Activated T-helper 17 cell treated with anti-CD3 and anti-CD28 coated beads, Interleukin-2, amount 50 U/mL, for 72 hours (primary cell): ENCODE results near the gene CTTN. TPM values are rescaled to one million over a fixed set of nuclear protein-coding genes. Genes with fewer than 3 reads are reported as not detected.
"Not testable (repeated sequence)": the region's sequence is repeated elsewhere in the genome, so short reads cannot be mapped to it uniquely, and the experiment has no call there.

Experiments used
- ATAC-seq: fragments of 150-1000 bp; cut with Tn5 transposase; replicated peaks from 2 replicates; pipeline ENCODE4 v1.10.0; 2021; ENCODE audit warnings: mild to moderate bottlenecking, moderate library complexity
- H3K27ac Mint-ChIP-seq: one replicate; pipeline ENCODE4 v1.8.0; 2022; ENCODE audit warnings: mixed read lengths
- H3K27me3 Mint-ChIP-seq: one replicate; pipeline ENCODE4 v1.8.0; 2022; ENCODE audit warnings: mixed read lengths
- H3K36me3 Mint-ChIP-seq: one replicate; pipeline ENCODE4 v1.8.0; 2022; ENCODE audit warnings: low read depth, mild to moderate bottlenecking, mixed read lengths
- H3K4me1 Mint-ChIP-seq: one replicate; pipeline ENCODE4 v1.8.0; 2022; ENCODE audit warnings: mixed read lengths
- H3K4me3 Mint-ChIP-seq: one replicate; pipeline ENCODE4 v1.8.0; 2022; ENCODE audit warnings: mild to moderate bottlenecking, mixed read lengths
- H3K9me3 Mint-ChIP-seq: one replicate; pipeline ENCODE4 v1.8.0; 2022; ENCODE audit warnings: mixed read lengths
- total RNA-seq, 2 donors: library from RNA; stranded (reverse); gene quantifications; one replicate each; pipeline ENCODE4 v1.2.3, GENCODE V29; 2022

The CTTN gene
- total RNA-seq, 2 donors from 2014 or later: 8.7 to 36.1 TPM

DNA sequence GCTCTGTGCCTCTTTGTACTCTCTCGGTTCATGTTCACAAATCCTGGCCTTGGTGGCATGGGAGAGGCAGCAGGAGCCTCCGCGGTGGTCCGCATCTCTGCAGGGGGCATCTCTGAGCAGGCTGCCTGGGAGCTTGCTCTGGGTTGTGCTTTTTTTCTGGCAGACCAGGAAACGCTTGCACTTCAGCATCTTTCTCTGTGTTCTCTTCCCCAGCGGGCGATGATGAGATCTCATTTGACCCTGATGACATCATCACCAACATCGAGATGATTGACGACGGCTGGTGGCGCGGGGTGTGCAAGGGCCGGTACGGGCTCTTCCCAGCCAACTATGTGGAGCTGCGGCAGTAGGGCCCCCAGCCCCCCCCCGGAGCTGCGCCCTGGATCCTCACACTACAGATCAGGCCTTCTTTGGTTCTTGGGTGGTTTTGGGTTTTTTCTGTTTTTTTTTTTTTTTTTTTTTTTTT is 36.5 kb downstream of the CTTN start:
- Mint-ChIP-seq H3K4me1 (no peaks in the 10 kb centered on the region), H3K4me3 (no peak overlapping the region), H3K9me3 (no peaks in the 10 kb centered on the region), H3K27ac (no peak overlapping the region), H3K27me3 (peaks cover 9% of the 10 kb centered on the region), H3K36me3 (no peaks in the 10 kb centered on the region)
- ATAC-seq: no peak

DNA sequence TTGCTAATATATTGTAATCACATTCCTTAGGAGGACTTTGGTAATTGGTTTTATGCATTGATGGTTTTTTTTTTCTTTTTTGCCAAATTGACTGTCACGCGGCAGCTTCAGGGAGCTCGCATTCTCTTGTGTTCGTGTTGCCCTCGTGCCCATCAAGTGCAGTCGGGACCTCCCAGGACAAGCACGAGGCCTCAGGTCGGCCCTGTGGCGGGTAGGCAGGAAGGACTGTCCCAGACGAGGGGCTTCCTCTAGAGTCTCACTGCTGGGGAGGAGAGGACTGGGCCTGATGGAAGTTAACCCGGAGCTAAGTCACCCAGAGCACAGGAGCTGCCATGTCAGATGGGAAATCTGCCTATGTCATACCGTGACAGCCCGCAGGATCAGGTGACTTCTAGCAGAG is 37.0 kb downstream of the CTTN start:
- no peaks in the 10 kb centered on the region for H3K9me3 Mint-ChIP-seq
- no peak overlapping the region for H3K4me3 Mint-ChIP-seq
- ATAC-seq: no peak
- peaks cover 9% of the 10 kb centered on the region for H3K27me3 Mint-ChIP-seq
- no peak overlapping the region for H3K27ac Mint-ChIP-seq
- no peaks in the 10 kb centered on the region for H3K4me1 Mint-ChIP-seq
- H3K36me3 Mint-ChIP-seq: no peaks in the 10 kb centered on the region

DNA sequence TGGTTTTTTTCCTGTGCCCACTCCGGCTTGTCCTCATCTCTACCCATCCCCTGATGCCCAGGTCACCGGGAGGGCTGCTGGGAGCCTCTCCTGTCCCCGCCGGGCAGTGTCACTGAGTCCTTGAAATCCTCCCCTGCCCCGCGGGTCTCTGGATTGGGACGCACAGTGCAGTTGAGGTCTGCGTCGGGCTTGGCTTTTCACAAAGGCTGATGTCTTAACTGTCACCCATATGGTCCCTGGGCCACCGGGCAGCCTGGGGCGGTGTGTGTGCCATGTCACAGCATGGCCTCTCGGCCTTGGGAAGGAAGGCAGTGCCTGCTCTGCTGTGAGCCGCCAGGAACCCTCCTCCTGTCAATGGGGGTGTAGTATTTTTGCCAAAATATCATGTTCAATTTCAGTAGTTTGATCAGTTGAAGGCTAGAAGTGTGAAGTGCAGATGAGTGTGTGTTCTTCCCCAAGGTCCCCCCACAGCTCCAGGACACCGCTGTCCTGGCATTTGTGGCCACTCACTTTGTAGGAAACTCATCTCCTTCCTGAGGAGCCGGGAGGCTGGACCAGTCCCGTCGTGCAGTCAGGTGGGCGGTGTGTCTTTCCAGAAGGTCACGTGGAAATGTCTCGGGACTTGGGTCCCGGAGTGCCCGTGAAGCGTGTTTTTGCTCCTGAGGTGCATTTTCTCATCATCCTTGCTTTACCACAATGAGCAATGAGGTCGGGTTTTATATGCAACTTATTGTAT is 37.6 kb downstream of the CTTN start:
- H3K36me3 Mint-ChIP-seq: no peaks in the 10 kb centered on the region
- no peaks in the 10 kb centered on the region for H3K4me1 Mint-ChIP-seq
- no peak overlapping the region for H3K4me3 Mint-ChIP-seq
- H3K27ac Mint-ChIP-seq: no peak overlapping the region
- H3K27me3 Mint-ChIP-seq: peaks cover 9% of the 10 kb centered on the region
- no peaks in the 10 kb centered on the region for H3K9me3 Mint-ChIP-seq
- ATAC-seq: no peak

DNA sequence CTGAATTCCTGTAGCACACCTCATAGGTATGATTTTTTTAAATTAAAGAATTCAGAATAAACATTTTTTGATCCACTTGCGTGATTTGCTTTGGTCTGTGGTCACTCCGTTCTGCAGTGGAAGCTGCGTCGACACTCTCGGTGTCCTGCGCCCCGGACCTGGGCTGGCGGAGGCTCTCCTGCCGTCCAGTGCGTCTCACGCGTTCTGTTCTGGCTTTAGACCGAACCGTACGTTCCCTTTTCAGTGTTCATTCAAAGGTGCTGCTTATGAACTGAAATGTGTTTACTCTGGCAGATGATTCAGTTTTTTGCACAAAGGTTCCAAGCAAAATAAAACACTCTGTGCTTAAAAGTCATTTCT is 38.2 kb downstream of the CTTN start:
- no peaks in the 10 kb centered on the region for H3K36me3 Mint-ChIP-seq
- peaks cover 9% of the 10 kb centered on the region for H3K27me3 Mint-ChIP-seq
- no peaks in the 10 kb centered on the region for H3K9me3 Mint-ChIP-seq
- no peak overlapping the region for H3K4me3 Mint-ChIP-seq
- H3K4me1 Mint-ChIP-seq: no peaks in the 10 kb centered on the region
- H3K27ac Mint-ChIP-seq: no peak overlapping the region
- ATAC-seq: no peak

DNA sequence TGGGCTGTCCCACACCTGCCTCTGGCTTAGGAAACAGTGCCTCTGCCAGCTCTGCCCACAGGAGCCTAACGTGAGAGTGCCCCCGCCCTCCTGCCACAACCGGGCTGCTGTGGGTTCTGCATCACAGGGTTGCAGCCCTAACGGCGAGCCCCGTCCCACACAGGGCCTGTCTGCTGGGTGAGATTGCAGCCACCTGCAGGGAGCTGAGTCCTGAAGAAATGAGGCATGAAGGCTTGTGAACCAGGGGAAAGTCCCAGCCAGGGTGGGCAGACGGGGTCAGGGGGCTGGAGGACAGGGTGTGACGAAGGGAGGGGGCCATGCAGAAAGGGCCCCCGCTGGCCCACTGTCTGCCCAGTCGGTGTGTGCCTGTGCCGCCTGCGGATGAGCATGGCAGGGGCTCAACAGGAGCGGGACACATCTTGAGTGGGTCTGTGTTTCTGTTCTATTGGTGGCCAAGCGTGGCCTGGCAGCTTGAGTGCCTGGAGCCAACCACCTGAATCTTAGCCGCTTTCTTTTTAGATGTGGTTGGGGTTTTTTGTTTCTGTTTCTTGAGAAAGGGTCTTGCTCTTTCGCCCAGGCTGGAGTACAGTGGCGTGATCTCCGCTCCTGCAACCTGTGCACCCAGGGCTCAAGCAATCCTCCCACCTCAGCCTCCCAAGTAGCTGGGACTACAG is 38.9 kb downstream of the CTTN start:
- H3K27me3 Mint-ChIP-seq: peaks cover 6% of the 10 kb centered on the region
- no peaks in the 10 kb centered on the region for H3K4me1 Mint-ChIP-seq
- no peaks in the 10 kb centered on the region for H3K36me3 Mint-ChIP-seq
- no peak overlapping the region for H3K4me3 Mint-ChIP-seq
- no peak for ATAC-seq
- H3K27ac Mint-ChIP-seq: no peak overlapping the region
- H3K9me3 Mint-ChIP-seq: no peaks in the 10 kb centered on the region

DNA sequence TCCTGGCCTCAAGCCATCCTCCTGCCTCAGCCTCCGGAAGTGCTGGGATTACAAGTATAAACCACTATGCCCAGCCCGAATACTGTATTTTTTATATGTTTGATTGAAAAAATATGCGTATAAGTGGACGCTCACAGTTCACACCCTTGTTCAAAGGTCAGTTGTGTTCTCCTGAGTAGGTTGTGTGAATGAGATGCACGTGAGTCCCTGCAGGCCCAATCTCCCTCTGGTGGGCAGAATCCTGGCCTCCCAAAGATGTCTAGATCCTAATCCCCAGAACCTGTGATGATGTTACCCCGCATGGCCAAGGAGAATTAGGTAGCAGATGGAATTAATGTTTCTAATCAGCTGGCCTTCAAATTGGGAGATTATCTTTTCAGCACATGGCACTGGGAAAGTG is 41.9 kb downstream of the CTTN start:
- Mint-ChIP-seq H3K4me1 (no peaks in the 10 kb centered on the region), H3K4me3 (no peak overlapping the region), H3K36me3 (no peaks in the 10 kb centered on the region), H3K9me3 (no peaks in the 10 kb centered on the region), H3K27ac (no peak overlapping the region), H3K27me3 (peaks cover 14% of the 10 kb centered on the region)
- ATAC-seq: no peak

DNA sequence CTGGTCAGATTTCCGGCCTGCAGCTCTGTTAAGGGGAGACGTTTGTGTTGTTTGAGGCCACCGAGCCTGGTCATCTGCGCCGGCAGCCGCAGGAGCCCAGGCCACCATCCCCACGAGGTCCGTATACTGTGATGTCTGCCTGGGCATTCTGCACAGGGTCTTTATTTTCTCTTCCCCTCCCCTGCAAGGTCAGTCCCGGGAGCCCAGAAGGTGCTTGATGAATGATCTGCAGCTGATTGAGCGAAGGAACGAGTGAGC is 45.4 kb downstream of the CTTN start:
- Mint-ChIP-seq H3K4me1 (no peaks in the 10 kb centered on the region), H3K36me3 (peaks cover 5% of the 10 kb centered on the region), H3K4me3 (no peak overlapping the region), H3K9me3 (peaks cover 6% of the 10 kb centered on the region), H3K27ac (no peak overlapping the region), H3K27me3 (peaks cover 17% of the 10 kb centered on the region)
- no peak for ATAC-seq

DNA sequence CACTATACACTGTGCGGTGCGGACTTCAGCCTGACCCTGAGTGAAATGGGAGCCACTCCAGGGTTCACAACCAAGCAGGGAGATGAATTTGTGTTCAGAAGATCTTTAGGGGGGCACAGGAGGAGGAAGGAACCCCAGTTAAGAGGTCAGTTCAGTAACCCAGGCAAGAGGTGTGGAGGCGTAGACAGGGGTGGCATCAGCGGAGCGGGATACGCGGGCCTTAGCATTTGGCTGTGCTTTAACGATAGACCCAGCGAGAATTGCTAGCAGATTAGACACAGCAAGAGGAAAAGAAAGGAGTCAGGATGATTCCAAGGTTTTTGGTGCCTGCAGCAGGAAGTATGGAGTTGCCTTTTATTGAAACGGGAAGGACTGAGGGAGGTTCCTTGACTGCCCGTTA is 46.8 kb downstream of the CTTN start:
- Mint-ChIP-seq H3K27ac (no peak overlapping the region), H3K4me1 (no peaks in the 10 kb centered on the region), H3K4me3 (no peak overlapping the region), H3K36me3 (peaks cover 7% of the 10 kb centered on the region), H3K9me3 (peaks cover 20% of the 10 kb centered on the region), H3K27me3 (peaks cover 17% of the 10 kb centered on the region)
- no peak for ATAC-seq

DNA sequence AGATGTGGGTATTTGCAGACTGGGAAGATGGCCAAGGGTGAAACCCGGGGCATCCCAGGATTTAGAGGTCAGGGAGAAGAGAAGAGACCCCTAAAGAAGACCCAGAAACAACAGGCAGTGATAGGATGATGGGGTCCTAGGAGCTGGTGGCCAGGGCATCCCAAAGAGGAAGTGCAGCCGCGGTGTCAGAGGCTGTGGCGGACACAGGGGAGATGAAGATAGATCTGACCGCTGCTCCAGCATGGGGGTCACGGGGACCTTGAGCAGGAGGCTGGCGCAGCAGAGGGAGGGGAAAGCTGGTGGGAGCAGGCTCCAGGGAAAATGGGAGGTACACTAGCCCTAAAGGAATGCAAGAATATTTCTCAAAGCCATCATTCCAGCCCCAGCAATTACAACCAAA is 47.3 kb downstream of the CTTN start:
- peaks cover 7% of the 10 kb centered on the region for H3K36me3 Mint-ChIP-seq
- no peak for ATAC-seq
- H3K4me1 Mint-ChIP-seq: no peaks in the 10 kb centered on the region
- H3K27ac Mint-ChIP-seq: no peak overlapping the region
- H3K4me3 Mint-ChIP-seq: no peak overlapping the region
- H3K27me3 Mint-ChIP-seq: peaks cover 17% of the 10 kb centered on the region
- peaks cover 25% of the 10 kb centered on the region for H3K9me3 Mint-ChIP-seq

DNA sequence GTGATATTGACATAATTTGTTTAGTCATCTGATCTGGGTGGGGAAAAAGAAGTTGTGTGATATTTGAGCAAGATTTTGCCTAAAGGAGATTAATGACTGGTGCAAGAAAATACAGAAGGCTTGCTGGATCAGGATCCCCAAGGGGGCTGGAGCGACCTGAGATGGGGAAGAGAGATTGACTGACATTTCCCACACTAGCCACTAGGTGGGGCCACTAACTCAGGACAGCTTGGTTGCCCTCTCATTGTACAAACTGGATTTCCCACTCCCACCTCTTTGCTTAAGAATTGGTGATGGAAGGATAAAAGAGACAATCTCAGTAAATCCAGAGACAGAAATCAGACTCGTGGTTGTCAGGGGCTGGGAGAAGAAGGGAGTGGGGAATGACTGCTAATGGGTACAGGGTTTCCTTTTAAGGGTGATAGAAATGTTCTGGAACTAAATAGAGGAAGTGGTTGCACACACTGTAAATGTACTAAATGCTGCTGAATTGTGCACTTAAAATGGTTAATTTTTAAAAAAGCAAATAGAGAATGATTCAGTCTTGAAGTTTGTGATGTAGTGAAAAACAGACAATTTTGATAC is 50.7 kb downstream of the CTTN start:
- H3K27me3 Mint-ChIP-seq: peaks cover 13% of the 10 kb centered on the region
- H3K9me3 Mint-ChIP-seq: peaks cover 25% of the 10 kb centered on the region
- H3K4me3 Mint-ChIP-seq: no peak overlapping the region
- H3K27ac Mint-ChIP-seq: no peak overlapping the region
- H3K4me1 Mint-ChIP-seq: no peaks in the 10 kb centered on the region
- ATAC-seq: no peak
- H3K36me3 Mint-ChIP-seq: peaks cover 7% of the 10 kb centered on the region

DNA sequence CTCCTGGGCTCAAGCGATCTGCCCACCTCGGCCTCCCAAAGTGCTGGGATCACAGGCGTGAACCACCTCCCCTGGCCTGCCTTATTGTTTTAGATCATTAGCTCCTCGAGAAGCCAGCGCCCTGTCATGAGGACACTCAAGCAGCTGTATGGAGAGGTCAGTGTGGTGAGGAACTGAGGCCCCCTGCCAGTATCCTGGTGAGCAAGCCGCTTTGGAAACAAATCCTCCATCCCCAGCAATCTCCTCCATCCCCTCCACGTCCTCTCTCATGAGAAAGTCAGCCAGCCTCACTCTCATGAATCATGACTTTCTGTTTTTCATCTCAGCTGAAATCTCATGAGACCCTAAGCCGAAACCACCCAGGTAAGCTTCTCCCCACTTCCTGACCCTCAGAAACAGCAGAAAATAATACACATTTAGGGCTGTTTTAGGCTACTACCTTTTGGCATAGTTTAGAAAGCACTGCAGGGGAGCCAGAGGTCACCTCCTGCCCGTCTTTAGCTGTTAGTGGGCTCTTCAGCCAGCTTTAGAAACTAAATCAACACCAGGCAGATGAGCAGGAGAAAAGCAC is 56.0 kb downstream of the CTTN start:
- no peak for ATAC-seq
- Mint-ChIP-seq H3K27me3 (peaks cover 6% of the 10 kb centered on the region), H3K4me3 (no peak overlapping the region), H3K27ac (no peak overlapping the region), H3K4me1 (no peaks in the 10 kb centered on the region), H3K9me3 (peaks cover 13% of the 10 kb centered on the region), H3K36me3 (no peaks in the 10 kb centered on the region)

DNA sequence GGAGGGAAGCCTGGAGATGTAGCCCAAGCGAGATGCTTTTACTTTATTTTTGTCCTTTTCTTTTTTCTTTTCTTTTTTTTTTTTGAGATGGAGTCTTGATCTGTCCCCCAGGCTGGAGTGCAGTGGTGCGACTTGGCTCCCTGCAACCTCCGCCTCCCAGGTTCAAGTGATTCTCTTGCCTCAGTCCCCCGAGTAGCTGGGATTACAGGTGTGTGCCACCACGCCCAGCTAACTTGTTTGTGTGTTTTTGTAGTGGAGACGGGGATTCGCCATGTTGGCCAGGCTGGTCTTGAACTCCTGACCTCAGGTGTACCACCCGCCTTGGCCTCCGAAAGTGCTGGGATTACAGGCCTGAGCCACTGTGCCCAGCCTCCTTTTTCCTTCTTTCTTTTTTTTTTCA is 56.5 kb downstream of the CTTN start:
- not testable (repeated sequence) for H3K27ac Mint-ChIP-seq, ATAC-seq, H3K9me3 Mint-ChIP-seq, H3K27me3 Mint-ChIP-seq, H3K4me3 Mint-ChIP-seq, H3K4me1 Mint-ChIP-seq, H3K36me3 Mint-ChIP-seq

DNA sequence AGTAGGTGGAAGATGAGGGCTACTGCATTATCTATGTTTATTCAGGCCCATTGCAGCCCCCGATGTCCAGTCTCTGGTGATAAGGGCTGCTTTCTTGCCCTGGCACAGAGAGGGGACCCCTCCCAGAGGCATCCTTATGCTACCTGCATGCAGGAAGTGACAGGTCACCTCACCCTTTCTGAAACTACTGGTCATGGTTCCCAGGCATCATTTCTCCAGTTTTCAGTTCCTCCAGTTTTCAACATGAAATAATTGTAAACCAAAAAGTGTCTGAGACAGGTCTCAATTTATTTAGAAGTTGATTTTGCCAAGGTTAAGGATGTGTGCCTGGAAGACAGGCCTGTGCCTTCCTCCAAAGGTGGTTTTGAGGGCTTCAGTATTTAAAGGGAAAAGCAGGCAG is 57.0 kb downstream of the CTTN start:
- Mint-ChIP-seq H3K27me3 (peaks cover 9% of the 10 kb centered on the region), H3K4me3 (no peak overlapping the region), H3K9me3 (peaks cover 2% of the 10 kb centered on the region), H3K27ac (no peak overlapping the region), H3K4me1 (no peaks in the 10 kb centered on the region), H3K36me3 (no peaks in the 10 kb centered on the region)
- ATAC-seq: no peak

DNA sequence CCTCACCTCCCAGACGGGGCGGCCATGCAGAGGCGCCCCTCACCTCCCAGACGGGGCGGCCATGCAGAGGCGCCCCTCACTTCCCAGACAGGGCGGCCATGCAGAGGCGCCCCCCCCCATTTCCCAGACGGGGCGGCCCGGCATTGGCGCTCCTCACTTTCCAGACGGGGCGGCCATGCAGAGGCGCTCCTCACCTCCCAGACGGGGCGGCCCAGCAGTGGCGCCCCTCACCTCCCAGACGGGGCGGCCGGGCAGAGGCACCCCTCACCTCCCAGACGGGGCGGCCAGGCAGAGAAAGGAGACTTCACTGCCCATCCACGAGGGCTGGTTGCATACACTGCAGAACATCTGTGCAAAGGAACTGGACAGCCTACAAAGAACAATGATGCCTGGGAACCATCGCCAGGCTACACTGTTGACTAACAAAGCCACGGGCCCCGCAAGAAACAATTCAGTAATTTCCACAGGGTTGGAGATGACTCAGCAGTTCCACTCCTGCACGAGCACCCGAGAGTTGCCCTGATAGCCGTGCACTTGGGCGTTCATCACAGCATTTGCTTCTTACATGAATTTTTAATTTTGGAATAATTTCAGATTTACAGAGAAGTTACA is 58.7 kb downstream of the CTTN start:
- ATAC-seq: no peak
- Mint-ChIP-seq H3K27me3 (peaks cover 15% of the 10 kb centered on the region), H3K9me3 (no peaks in the 10 kb centered on the region), H3K4me3 (no peak overlapping the region), H3K36me3 (no peaks in the 10 kb centered on the region), H3K4me1 (no peaks in the 10 kb centered on the region), H3K27ac (no peak overlapping the region)

DNA sequence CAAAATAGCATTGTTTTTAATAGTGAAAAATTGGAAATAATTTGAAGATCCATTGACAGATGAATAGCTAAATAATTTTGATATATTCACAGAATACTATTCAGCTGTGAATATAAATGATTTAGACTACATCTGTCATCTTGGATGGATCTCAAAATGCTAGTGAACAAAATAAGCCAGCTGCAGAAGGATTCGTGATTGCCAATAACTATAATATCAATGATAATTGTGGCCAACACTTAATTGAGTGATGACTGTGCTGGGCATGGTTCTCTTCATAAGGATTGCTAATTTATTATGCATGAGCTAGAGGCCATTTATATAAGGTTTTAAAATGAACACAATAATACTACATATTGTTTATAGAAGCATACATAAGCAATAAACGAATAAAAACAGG is 60.4 kb downstream of the CTTN start:
- Mint-ChIP-seq H3K27ac (no peak overlapping the region), H3K27me3 (peaks cover 15% of the 10 kb centered on the region), H3K36me3 (no peaks in the 10 kb centered on the region), H3K4me3 (no peak overlapping the region), H3K9me3 (no peaks in the 10 kb centered on the region), H3K4me1 (no peaks in the 10 kb centered on the region)
- no peak for ATAC-seq
